RKO (cell line): ENCODE data around the gene LEMD2.

Experiments used
- DNase-seq: peaks from one replicate; pipeline ENCODE4 v3.0.0-alpha.2; 2016; ENCODE audit warnings: low spot score

LEMD2 gene

GRCh38 chr6:33756211-33756954, 32.5 kb downstream of the LEMD2 start:
- no peak for DNase-seq

GRCh38 chr6:33755070-33755869, 33.7 kb downstream of the LEMD2 start:
- no peak for DNase-seq

GRCh38 chr6:33754222-33754621, 34.7 kb downstream of the LEMD2 start:
- DNase-seq: no peak

GRCh38 chr6:33752646-33753015, 36.3 kb downstream of the LEMD2 start:
- no peak for DNase-seq

- DNase-seq: no peak
Measured at GRCh38 chr6:33751771-33752645, 36.9 kb downstream of the LEMD2 start.

- no peak for DNase-seq
Measured at GRCh38 chr6:33750244-33750991, 38.5 kb downstream of the LEMD2 start.

- DNase-seq: no peak
Measured at GRCh38 chr6:33749401-33749800, 39.5 kb downstream of the LEMD2 start.

- no peak for DNase-seq
Measured at GRCh38 chr6:33748841-33749240, 40.1 kb downstream of the LEMD2 start.

GRCh38 chr6:33747823-33748222, 41.1 kb downstream of the LEMD2 start:
- no peak for DNase-seq

GRCh38 chr6:33746651-33747100, 42.3 kb downstream of the LEMD2 start, which contains the start of gene IP6K3:
Gene IP6K3 (minus strand): TSS chr6:33746905. CDS start chr6:33735476, 11,429 bp downstream.
- DNase-seq: no peak

- no peak for DNase-seq
Measured at GRCh38 chr6:33746036-33746600, 42.8 kb downstream of the LEMD2 start.

- DNase-seq: no peak
Measured at GRCh38 chr6:33745548-33745947, 43.4 kb downstream of the LEMD2 start.

GRCh38 chr6:33744895-33745546, 43.9 kb downstream of the LEMD2 start:
- no peak for DNase-seq

GRCh38 chr6:33744001-33744848, 44.7 kb downstream of the LEMD2 start:
- DNase-seq: peak; percentile 67

GRCh38 chr6:33742837-33743236, 46.1 kb downstream of the LEMD2 start:
- no peak for DNase-seq

GRCh38 chr6:33742092-33742491, 46.8 kb downstream of the LEMD2 start:
- peak; percentile 18 for DNase-seq

GRCh38 chr6:33740794-33741193, 48.1 kb downstream of the LEMD2 start:
- no peak for DNase-seq

- DNase-seq: no peak
Measured at GRCh38 chr6:33740204-33740608, 48.7 kb downstream of the LEMD2 start.

- no peak for DNase-seq
Measured at GRCh38 chr6:33739571-33739970, 49.4 kb downstream of the LEMD2 start.

GRCh38 chr6:33738879-33739278, 50.1 kb downstream of the LEMD2 start:
- DNase-seq: no peak
